Adrenal gland (tissue), 19 donors: ENCODE results near the gene GSTA5. TPM values are rescaled to one million over a fixed set of nuclear protein-coding genes. Genes with fewer than 3 reads are reported as not detected.

Experiments used
- DNase-seq, 7 donors: peaks; one replicate each; pipeline ENCODE4 v3.0.0-alpha.2; 2019 to 2020
- H3K27ac ChIP-seq, 5 donors: fragments of 200-600 bp; sonication (generic) in 4 of 5; 1 replicate in 3 of 5; 2 replicates in 2 of 5; pipeline versions ENCODE4 v1.5.1 to v1.8.0; 2016 to 2020; ENCODE audit warnings: mild to moderate bottlenecking in 1 of 5
- H3K27me3 ChIP-seq: fragments of 200-600 bp; 2 replicates; pipeline ENCODE4 v1.8.0; 2021
- H3K36me3 ChIP-seq, 2 donors: fragments of 200-600 bp; replicated peaks in 1 of 2; 1 replicate in 1 of 2; 2 replicates in 1 of 2; pipeline versions ENCODE4 v1.5.1 to v1.8.0; 2018 to 2022
- H3K4me1 ChIP-seq, 2 donors: fragments of 200-600 bp; replicated peaks in 1 of 2; 1 replicate in 1 of 2; 2 replicates in 1 of 2; pipeline versions ENCODE4 v1.5.1 to v1.8.0; 2018 to 2021
- H3K4me3 ChIP-seq, 4 donors: fragments of 200-600 bp; sonication (generic) in 3 of 4; one replicate each; pipeline ENCODE4 v1.5.1; 2016 to 2018
- H3K9me3 ChIP-seq, 3 donors: fragments of 200-600 bp; sonication (generic) in 1 of 3; replicated peaks in 1 of 3; 1 replicate in 2 of 3; 2 replicates in 1 of 3; pipeline versions ENCODE4 v1.5.1 to v1.8.0; 2016 to 2021
- POLR2A ChIP-seq, 2 donors: fragments of 450-650 bp; IDR thresholded peaks; one replicate each; pipeline ENCODE4 v1.6.1; 2017; ENCODE audit warnings: antibody characterized with exemption in 2 of 2, mild to moderate bottlenecking in 2 of 2, moderate library complexity in 1 of 2
- WGBS, 4 donors: extraction: QIAGEN DNeasy Blood & Tissue Kit in 2 of 4; methylation state at CpG; one replicate each; pipeline versions ENCODE4 v1.1.5 to v1.1.7; 2013 to 2017; 5-methylcytosine and 5-hydroxymethylcytosine counted together
- intact Hi-C, 2 donors: fragments of 100-400 bp; cut with DNase I; formaldehyde crosslinking; loops; one replicate each; pipeline versions ENCODE4 v1.14.1 to v1.15.0; 2022 to 2023
- long read RNA-seq, 10 donors: library from polyadenylated mRNA in 3 of 10; unstranded in 2 of 10; stranded (forward) in 1 of 10; transcript quantifications; one replicate each; pipeline ENCODE4 v2.0.0 and lab custom pipeline, GENCODE V29; 2021 to 2026
- polyA plus RNA-seq, 3 donors: library from polyadenylated mRNA; stranded (reverse); fragments of 200-250 nt in 2 of 3; fragments of 350-450 nt in 1 of 3; fragmentation: Illumina TruSeq in 1 of 3; extraction: RNeasy Lipid Tissue Mini Kit (QIAGEN cat#74804) in 1 of 3; gene quantifications; one replicate each; pipeline ENCODE4 v1.2.3, GENCODE V29; 2013 to 2014
- total RNA-seq, 9 donors: library from RNA; depleted of rRNA in 4 of 9; stranded (reverse); fragments of >200 nt in 4 of 9; fragments of 120-200 nt in 1 of 9; fragmentation: NEBNext Ultra II Directional in 1 of 9; extraction: Animal tissue kit (Norgen Biotek cat#: 25700) in 1 of 9; gene quantifications; one replicate each; pipeline versions ENCODE4 v1.1.0 to v1.2.4, GENCODE V29; 2013 to 2023
- TF ChIP-seq, protein P1 (sequence below), 6 experiments: fragments of 450-650 bp in 4 of 6; fragments of 200-600 bp in 2 of 6; sonication (generic) in 1 of 6; IDR thresholded peaks; 1 replicate in 5 of 6; 2 replicates in 1 of 6; pipeline versions ENCODE4 v1.5.1 to v1.8.0; 2016 to 2021; ENCODE audit warnings: antibody characterized with exemption in 6 of 6, mild to moderate bottlenecking in 2 of 6, moderate library complexity in 1 of 6
- donor health status: healthy with polysubstance abuse.
- donor health status: Bipolar disorder and iron deficiency.
- donor health status: DM: yes; HTN: yes; CAD: no.
- donor health status: DM: no; HTN: no; CAD: no.
- donor health status: DM: no; HTN: no; CAD: no.
- donor health status: DM: yes; HTN: yes; CAD: no.

Gene GSTA5
- total RNA-seq = not detected
- polyA plus RNA-seq = not detected
- long read RNA-seq, donor 1 = 0 reads
- long read RNA-seq, donor 2 = 0 reads
- long read RNA-seq, donor 3 = 0 reads
- long read RNA-seq, donor 4 = 0 reads
- long read RNA-seq, donor 5 = 0 reads
- long read RNA-seq, donor 6 = 0 reads
- long read RNA-seq, donor 7 = 0 reads
- long read RNA-seq, donor 8 = 0 reads
- long read RNA-seq, donor 9 = 0 reads
- long read RNA-seq, donor 10 = 0 reads

DNA sequence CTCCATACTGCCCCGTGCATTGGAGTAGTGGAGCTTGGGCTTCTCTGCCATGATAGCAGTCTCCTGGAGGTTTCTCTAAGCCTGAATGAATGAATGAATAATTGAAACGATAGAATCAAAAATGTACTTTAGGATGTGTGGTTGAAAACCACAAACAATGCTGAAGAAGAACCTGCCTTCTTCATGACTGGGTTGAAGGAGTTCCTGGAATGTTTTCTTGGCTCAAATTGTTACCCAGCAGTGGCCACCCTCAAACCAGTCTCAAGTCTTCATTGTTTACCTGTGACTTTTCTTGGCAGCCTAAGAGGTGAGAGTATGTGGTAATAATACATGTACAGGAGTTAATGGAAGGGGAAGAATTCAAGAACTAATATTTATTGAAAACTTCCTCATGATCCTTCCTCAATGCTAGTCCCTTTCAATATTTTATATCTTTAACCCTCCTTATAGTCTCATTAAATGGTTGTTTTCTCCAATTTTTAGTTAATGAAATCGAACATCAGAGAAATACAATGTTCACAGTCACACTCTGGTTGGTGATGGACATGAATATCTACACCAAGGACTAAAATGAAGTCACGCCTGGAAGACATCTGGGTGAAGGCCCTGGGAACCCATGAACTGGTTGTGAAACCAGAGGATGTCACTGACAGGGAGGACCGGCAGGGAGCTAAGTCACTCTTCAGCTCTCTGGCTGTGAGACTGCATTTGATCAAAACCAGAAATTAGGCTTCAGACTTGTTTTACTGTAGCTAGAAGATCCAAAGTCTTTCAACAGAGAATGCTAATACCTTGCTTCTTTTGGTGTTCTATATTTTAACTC is at the start of gene GSTA5:
TSS of gene GSTA5 (minus strand) at position 51 of the 823 bp plus-strand sequence.
- intact Hi-C loops = no loop called here
- Histone ChIP-seq H3K4me1 (no peaks in the 10 kb centered on the region), H3K9me3 (no peaks in the 10 kb centered on the region), H3K27ac (no peak within 1 kb of the TSS), H3K4me3 (no peak within 1 kb of the TSS), H3K36me3 (no peaks in the 10 kb centered on the region), H3K27me3 (no peaks in the 10 kb centered on the region)
- peak in 4 of 7 donors; percentile 26 to 70 (median 29) for DNase-seq
- TF ChIP-seq, protein P1, sequence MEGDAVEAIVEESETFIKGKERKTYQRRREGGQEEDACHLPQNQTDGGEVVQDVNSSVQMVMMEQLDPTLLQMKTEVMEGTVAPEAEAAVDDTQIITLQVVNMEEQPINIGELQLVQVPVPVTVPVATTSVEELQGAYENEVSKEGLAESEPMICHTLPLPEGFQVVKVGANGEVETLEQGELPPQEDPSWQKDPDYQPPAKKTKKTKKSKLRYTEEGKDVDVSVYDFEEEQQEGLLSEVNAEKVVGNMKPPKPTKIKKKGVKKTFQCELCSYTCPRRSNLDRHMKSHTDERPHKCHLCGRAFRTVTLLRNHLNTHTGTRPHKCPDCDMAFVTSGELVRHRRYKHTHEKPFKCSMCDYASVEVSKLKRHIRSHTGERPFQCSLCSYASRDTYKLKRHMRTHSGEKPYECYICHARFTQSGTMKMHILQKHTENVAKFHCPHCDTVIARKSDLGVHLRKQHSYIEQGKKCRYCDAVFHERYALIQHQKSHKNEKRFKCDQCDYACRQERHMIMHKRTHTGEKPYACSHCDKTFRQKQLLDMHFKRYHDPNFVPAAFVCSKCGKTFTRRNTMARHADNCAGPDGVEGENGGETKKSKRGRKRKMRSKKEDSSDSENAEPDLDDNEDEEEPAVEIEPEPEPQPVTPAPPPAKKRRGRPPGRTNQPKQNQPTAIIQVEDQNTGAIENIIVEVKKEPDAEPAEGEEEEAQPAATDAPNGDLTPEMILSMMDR (IDR thresholded peaks at IDR 0.05) = no peak
- TF ChIP-seq POLR2A (IDR thresholded peaks at IDR 0.05) = no peak
- 57 to 72% (median 71%) methylated on average over 5 of the region's 5 CpGs for WGBS, 4 donors

DNA sequence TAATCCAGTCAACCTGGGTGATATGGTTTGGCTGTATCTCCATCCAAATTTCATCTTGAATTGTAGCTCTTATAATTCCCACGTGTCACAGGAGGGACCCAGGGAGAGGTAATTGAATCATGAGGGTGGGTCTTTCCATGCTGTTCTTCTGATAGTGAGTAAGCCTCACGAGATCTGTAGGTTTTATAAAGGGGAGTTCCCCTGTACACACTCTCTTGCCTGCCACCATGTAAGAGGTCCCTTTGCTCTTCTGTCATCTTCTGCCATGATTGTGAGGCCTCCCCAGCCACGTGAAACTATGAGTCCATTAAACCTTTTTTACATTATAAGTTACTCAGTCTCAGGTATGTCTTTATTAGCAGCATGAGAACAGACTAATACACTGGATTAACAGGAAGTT is 49.4 kb upstream of the GSTA5 start:
- TF ChIP-seq POLR2A (IDR thresholded peaks at IDR 0.05) = no peak
- TF ChIP-seq, protein P1 (IDR thresholded peaks at IDR 0.05) = no peak
- Histone ChIP-seq H3K27me3 (no peaks in the 10 kb centered on the region), H3K4me3 (no peak overlapping the region), H3K4me1 (peaks cover 18 to 20% of the 10 kb centered on the region in 2 donors), H3K36me3 (no peaks in the 10 kb centered on the region), H3K9me3 (no peaks in the 10 kb centered on the region), H3K27ac (no peak overlapping the region)
- 91 to 98% (median 93%) methylated on average over 3 of the region's 3 CpGs for WGBS, 4 donors
- DNase-seq = no peak
- intact Hi-C loops = loop anchor here in 1 of 2 donors (10.0 kb wide), 1 partner anchor 95 kb away; no protein-coding TSS in a partner anchor

DNA sequence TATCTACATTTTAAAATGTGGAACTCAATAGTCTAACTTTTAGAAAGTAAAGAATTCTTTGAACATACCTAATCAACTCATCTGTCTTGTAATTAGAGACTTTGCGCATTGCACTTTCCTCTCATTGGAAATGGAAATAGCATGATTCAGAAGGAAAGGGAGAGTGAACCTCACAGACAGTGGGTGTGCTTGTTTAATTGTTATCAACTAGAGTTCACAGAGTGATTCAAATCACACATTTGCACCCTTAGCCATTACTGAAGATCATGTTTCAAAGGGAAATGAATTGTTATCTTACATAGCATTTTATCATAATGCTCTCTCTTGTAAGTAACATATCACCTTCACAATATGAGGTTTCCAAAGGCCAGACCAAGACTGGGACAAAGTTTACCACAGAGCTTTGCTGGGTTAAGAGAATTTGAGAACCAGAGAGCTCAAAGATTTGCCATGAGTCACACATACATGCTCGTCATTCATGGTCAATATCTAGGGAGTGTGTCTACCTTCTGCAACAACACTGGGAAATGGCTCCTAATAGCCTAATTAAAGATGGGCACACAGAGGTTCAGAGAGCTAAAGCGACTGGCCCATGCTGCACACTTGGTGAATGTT is 47.4 kb upstream of the GSTA5 start:
- intact Hi-C loops = no loop called here

More for the DNA sequence above, 47.4 kb upstream of the GSTA5 start:
- Histone ChIP-seq H3K36me3 (no peaks in the 10 kb centered on the region), H3K4me3 (no peak overlapping the region), H3K27ac (peak overlapping the region in 2 of 5 donors; percentile 0 to 15), H3K27me3 (no peaks in the 10 kb centered on the region), H3K4me1 (peaks cover 5 to 9% of the 10 kb centered on the region in 2 donors), H3K9me3 (no peaks in the 10 kb centered on the region)
- DNase-seq = no peak
- TF ChIP-seq, protein P1 (IDR thresholded peaks at IDR 0.05) = no peak
- TF ChIP-seq POLR2A (IDR thresholded peaks at IDR 0.05) = no peak
- WGBS, 4 donors = 69 to 85% (median 77%) methylated on average over 3 of the region's 3 CpGs
